Measurements from ENCODE around the gene OR8B12. TPM values are rescaled to one million over a fixed set of nuclear protein-coding genes. Genes with fewer than 3 reads are reported as not detected.

Gene OR8B12
- total and polyA plus RNA-seq, 10 of the 15 experiments (the other 5 are each of a cell fraction or from before 2014, with no cell fraction given) = not detected

- H3K79me2 ChIP-seq (ENCODE audit: control insufficient read depth, insufficient read depth, low read length) = no peaks in the 10 kb centered on the region
- ChIA-PET POLR2A (no interaction called here), RAD21 (ENCODE audit: unreplicated experiment) (no interaction called here), SMC1A (ENCODE audit: uncharacterized antibody, unreplicated experiment) (no interaction called here), CTCF (interaction anchor here (1.1 kb wide), 1 partner anchor 71 kb away, joined by 4 read pairs; no protein-coding TSS in a partner anchor)
- no TSS peak for BruUV-seq (replicated peaks)
- FAIRE-seq (no peak), DNase-seq (ENCODE audit: low read depth, low spot score) (no peak), ATAC-seq (no peak)
- in situ Hi-C loops (cut with MboI) (no loop called here), intact Hi-C loops (cut with micrococcal nuclease; ENCODE audit: unreplicated experiment) (no loop called here)
- no peak overlapping the region for H2AFZ ChIP-seq (ENCODE audit: control insufficient read depth, low read depth, low read length)
- H3K9me3 ChIP-seq (replicated peaks; ENCODE audit: control insufficient read depth, insufficient read depth, low read length) = no peaks in the 10 kb centered on the region
- H3K27ac ChIP-seq (ENCODE audit: control insufficient read depth, insufficient read depth) = no peak overlapping the region
- no peaks in the 10 kb centered on the region for H3K4me1 ChIP-seq (ENCODE audit: control insufficient read depth, insufficient read depth, low read length)
- peaks cover 0 to 3% of the 10 kb centered on the region in 2 experiments; a peak in 2 of 4 replicates for H3K27me3 ChIP-seq (replicated peaks in 1 of 2; ENCODE audit: control insufficient read depth in 2 of 2, insufficient read depth in 2 of 2, low read length in 1 of 2)
- H3K4me2 ChIP-seq (ENCODE audit: control insufficient read depth, insufficient read depth) = no peak overlapping the region
- no peak overlapping the region for H3K4me3 ChIP-seq
- WGBS (ENCODE audit: insufficient coverage, insufficient replicate concordance, low lambda C conversion rate, missing lambda C conversion rate) = 4% methylated on average over 2 of the region's 2 CpGs
- H4K20me1 ChIP-seq (ENCODE audit: control insufficient read depth, insufficient read depth) = no peaks in the 10 kb centered on the region
- H3K9ac ChIP-seq (ENCODE audit: control insufficient read depth, insufficient read depth, low read length) = no peak overlapping the region
- TF ChIP-seq REST (IDR thresholded peaks at IDR 0.05; ENCODE audit: low read depth, low read length) = no peak
- TF ChIP-seq RB1 (IDR thresholded peaks at IDR 0.05; ENCODE audit: borderline replicate concordance) = no peak
- TF ChIP-seq, protein P1, sequence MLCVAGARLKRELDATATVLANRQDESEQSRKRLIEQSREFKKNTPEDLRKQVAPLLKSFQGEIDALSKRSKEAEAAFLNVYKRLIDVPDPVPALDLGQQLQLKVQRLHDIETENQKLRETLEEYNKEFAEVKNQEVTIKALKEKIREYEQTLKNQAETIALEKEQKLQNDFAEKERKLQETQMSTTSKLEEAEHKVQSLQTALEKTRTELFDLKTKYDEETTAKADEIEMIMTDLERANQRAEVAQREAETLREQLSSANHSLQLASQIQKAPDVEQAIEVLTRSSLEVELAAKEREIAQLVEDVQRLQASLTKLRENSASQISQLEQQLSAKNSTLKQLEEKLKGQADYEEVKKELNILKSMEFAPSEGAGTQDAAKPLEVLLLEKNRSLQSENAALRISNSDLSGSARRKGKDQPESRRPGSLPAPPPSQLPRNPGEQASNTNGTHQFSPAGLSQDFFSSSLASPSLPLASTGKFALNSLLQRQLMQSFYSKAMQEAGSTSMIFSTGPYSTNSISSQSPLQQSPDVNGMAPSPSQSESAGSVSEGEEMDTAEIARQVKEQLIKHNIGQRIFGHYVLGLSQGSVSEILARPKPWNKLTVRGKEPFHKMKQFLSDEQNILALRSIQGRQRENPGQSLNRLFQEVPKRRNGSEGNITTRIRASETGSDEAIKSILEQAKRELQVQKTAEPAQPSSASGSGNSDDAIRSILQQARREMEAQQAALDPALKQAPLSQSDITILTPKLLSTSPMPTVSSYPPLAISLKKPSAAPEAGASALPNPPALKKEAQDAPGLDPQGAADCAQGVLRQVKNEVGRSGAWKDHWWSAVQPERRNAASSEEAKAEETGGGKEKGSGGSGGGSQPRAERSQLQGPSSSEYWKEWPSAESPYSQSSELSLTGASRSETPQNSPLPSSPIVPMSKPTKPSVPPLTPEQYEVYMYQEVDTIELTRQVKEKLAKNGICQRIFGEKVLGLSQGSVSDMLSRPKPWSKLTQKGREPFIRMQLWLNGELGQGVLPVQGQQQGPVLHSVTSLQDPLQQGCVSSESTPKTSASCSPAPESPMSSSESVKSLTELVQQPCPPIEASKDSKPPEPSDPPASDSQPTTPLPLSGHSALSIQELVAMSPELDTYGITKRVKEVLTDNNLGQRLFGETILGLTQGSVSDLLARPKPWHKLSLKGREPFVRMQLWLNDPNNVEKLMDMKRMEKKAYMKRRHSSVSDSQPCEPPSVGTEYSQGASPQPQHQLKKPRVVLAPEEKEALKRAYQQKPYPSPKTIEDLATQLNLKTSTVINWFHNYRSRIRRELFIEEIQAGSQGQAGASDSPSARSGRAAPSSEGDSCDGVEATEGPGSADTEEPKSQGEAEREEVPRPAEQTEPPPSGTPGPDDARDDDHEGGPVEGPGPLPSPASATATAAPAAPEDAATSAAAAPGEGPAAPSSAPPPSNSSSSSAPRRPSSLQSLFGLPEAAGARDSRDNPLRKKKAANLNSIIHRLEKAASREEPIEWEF (IDR thresholded peaks at IDR 0.05; ENCODE audit: insufficient replicate concordance, low read depth, low read length) = no peak
- no peak for TF ChIP-seq SUZ12 (IDR thresholded peaks at IDR 0.05; ENCODE audit: unreplicated experiment)
- TF ChIP-seq RFX5 (IDR thresholded peaks at IDR 0.05; ENCODE audit: low read depth, low read length) = no peak
- TF ChIP-seq KDM1A (IDR thresholded peaks at IDR 0.05; ENCODE audit: borderline replicate concordance) = no peak
- TF ChIP-seq HDAC6 (IDR thresholded peaks at IDR 0.05; ENCODE audit: unreplicated experiment) = no peak
- TF ChIP-seq NRF1 (conservative IDR thresholded peaks at IDR 0.05; ENCODE audit: low read depth, low read length) = no peak
- no peaks in the 10 kb centered on the region for H3K36me3 ChIP-seq (ENCODE audit: control insufficient read depth in 2 of 2, insufficient read depth in 2 of 2, low read length in 1 of 2)
Measured at GRCh38 chr11:124533626-124534025, 9.8 kb downstream of the OR8B12 start.

Measured in GM12878 (cell line).